ENCODE measurements around the gene AMOT.

AMOT gene

GRCh38 chrX:112800971-112801775 is 39.5 kb downstream of the AMOT start:
- DNase-seq, result no peak

GRCh38 chrX:112799425-112799824 is 41.2 kb downstream of the AMOT start:
- DNase-seq, result no peak

GRCh38 chrX:112798736-112799135 is 41.9 kb downstream of the AMOT start:
- no peak for DNase-seq

DNA sequence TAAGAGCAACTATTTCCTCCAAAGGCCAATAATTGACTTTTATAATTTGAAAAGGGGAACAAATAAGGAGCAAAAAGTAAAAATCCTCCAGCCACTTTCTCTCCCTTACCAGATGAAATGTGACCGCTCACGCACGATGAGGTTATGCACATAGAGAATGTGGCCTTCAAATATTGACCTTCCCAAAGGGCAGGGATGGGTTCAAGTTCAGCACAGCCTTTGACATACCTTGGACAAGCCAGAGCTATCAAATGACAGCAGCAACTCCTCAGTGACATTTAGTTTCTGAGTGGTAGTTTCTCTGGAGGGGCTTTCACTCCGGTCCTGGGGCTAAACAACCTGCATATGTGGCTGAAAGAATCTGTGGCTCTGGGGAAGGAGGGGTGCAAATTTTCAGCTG is 50.7 kb downstream of the AMOT start:
- no peak for DNase-seq

GRCh38 chrX:112786076-112786475 is 54.6 kb downstream of the AMOT start:
- DNase-seq, result no peak

GRCh38 chrX:112785344-112785743 is 55.3 kb downstream of the AMOT start:
- DNase-seq, result no peak

DNA sequence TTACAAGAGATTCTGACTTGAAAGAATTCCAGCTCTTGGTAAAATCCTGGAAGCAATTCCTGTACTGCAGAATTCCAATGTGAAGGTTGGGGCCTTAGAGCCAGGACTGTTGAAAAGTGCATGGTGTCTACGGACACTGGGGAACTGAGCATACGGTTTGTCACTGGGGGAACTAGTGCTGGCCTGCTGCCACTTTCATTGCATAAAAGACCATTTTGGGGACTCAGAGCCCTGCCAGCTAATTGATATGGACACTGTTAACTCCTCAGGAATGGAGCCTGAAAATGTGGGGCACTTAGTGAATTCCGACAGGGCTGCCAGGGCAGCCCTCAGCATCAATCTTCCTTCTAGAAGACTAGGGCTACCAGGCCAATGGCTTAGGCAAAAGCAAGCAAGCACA is 55.9 kb downstream of the AMOT start:
- no peak for DNase-seq

GRCh38 chrX:112779139-112779538 is 61.5 kb downstream of the AMOT start:
- DNase-seq, result no peak

DNA sequence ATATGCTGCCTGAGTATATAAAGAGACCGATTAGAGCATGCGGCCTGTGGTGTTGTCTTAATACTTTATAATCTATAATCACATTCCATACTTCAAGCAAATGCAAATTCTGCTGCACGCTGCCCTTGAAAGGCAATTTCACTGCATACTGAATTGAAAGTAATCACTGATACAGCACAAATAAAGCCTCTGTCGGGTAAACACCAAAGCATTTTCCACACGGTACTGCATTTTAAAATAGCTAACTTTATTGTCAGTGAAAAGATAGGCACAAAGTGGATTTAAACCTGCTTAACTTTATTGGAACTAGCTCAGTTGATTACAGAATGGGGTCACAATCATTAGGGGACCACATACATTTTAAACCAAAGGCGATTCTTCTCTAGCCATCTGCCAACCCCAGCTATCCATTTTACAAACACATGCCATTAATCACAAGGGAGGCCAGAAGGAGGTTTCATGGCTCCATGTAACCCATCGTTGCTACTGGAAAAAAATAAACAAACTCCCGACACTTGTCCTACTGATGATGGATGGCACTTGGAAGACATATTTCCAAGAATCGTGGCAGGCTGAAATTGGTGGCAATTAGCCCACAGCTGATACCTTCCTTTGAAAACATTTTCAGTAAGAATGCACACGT is 65.9 kb downstream of the AMOT start:
- no peak for DNase-seq

DNA sequence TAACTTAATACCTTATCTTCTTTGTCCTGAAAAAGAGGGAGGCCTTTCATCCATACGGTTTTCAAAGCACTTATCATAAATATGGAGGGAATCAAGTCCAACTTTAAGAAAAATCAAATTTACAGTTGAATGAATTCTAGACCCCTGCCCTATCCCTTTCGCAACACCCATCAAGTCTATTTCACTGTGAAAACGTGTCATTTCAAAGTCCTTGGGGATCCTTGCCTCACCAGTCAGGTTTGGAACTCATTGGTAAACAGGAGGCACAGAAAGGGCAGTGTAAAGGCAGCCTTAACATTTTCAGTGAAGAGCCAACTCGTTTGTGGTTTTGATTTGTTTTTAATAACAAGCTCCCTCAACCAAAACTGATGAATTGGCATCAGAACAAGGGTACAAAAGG is 66.5 kb downstream of the AMOT start:
- no peak for DNase-seq

- no peak for DNase-seq
Observed at GRCh38 chrX:112769034-112769433, 71.6 kb downstream of the AMOT start.

DNA sequence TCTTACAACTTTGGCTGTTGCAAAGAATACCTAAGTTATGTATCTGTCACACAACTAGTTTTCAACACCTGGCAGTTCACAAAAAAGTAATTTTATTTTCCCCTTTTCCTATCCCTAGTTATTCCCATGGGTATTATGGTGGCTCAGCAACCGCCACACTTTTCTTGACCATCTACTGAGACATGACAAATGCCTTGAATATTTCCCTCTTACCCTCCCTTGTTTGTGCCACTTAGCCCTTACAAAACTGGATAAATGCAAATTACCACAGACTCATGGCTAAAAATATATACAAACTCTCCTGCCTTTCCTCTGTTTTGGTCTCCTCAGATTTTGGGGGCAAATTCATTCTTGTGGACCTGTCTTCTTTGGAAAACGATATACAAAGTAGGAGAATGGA is 72.1 kb downstream of the AMOT start:
- DNase-seq, result no peak

DNA sequence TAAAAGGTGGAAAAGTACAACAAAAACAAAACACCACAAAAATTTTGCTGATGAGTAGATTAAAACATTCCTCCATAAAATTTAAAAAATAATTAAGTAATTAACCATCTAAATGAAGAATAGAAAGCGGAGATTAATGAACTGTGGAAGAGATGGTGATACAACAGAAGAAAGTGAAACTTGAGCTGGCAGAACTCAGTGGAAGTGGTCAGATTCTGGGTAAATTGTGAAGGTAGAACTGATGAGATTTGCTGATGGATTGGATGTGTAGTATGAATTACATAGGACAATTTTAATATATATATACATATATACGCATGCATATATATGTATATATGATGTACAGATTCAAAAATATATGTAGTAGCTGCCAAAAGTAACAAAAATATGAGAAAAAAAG is 73.9 kb downstream of the AMOT start:
- DNase-seq, result no peak

DNA sequence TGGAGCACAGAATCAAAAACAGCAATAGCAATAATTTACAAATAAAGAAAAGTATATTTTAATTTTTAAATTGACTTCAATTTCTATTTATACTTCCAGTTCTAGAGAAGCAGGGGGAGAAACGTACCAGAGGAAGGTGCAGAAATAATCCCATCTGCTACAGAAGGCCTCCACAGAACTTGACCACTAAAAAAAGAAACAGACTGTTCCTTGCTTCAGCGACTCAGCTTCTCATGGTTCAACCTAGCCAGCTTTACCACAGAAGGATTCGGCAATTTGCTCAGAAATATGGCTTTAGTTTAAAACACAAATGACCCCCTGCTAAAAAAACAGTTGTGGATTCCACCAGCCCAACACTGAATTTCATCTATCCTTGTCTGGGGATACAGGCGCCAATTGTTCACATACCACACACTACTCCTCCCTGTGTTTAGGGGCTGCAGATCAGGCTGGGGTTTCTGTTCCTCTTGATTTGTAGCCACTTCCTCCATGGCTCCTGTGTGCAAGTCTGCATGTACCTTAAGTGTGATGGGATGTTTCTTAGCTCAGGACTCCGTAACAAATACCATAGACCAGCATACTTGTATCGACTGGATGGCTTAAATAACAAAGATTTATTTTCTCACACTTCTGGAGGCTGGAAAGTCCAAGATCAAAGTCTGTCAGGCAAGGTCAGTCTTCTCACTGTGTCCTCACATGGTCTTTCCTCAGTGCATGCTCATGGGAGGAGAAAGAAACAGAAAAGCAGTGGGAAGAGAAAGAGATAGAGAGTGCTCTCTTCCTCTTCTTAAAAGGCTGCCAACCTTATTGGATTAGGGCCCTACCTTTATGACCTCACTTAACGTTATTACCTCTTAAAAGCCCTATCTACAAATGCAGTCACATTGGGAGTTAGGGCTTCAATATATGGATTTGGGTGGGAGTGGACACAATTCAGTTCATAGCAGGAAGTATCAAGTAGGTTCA is 79.1 kb downstream of the AMOT start:
- no peak for DNase-seq

GRCh38 chrX:112760697-112761096 is 79.9 kb downstream of the AMOT start:
- DNase-seq, result no peak

DNA sequence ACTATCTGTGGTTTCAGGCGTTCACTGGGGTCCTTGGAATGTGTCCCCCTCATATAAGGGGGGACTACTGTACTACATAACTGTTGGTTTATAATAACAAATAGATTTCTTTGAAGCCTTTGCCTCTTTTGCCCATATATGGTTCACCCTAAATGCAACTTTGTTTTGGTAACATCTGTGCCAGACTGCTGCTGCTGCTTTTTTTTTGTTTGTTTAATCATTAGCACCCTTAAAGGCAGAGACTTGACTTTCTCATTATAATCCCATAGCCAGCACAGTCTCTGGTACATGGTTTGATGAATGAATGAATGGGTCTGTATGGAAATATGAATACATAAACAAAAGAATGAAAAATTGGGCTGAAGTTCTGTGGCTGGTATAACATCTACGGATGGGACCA is 80.7 kb downstream of the AMOT start:
- no peak for DNase-seq

DNA sequence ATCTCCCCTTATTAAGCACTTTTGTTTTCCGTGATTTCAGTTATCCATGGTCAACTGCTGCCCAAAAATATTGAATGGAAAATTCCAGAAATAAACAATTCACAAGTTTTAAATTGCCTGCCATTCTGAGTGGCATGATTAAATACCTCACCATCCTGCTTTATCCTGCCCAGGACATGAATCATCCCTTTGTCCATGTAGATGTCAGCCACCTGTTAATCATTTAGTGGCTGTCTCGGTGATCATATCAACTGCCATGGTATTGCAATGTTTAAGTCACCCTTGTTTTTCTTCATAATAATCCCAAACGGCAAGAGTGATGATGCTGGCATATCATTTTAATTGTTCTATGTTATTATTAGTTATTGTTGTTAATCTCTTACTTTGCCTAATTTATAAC is 81.1 kb downstream of the AMOT start:
- no peak for DNase-seq

GRCh38 chrX:112757946-112758345 is 82.7 kb downstream of the AMOT start:
- DNase-seq, result no peak

DNA sequence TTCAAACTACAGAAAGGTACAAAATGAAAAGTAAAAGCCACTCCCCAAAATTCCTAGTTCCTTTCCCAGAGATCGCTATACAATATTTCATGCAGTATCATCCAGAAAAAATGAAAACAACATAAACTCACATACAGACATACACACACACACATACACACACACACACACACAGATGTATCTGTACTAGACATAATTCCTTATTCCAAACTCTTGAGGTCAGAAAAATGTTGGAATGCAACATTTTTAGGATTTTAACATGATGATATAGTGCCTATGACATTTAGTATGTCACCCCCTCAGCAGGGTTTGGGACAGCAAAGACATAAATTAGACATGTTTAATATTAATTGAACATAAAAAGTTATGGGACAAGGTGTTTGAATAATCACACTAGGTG is 87.5 kb downstream of the AMOT start:
- DNase-seq, result no peak

- DNase-seq, result no peak
Observed at GRCh38 chrX:112751076-112751475, 89.6 kb downstream of the AMOT start.

DNA sequence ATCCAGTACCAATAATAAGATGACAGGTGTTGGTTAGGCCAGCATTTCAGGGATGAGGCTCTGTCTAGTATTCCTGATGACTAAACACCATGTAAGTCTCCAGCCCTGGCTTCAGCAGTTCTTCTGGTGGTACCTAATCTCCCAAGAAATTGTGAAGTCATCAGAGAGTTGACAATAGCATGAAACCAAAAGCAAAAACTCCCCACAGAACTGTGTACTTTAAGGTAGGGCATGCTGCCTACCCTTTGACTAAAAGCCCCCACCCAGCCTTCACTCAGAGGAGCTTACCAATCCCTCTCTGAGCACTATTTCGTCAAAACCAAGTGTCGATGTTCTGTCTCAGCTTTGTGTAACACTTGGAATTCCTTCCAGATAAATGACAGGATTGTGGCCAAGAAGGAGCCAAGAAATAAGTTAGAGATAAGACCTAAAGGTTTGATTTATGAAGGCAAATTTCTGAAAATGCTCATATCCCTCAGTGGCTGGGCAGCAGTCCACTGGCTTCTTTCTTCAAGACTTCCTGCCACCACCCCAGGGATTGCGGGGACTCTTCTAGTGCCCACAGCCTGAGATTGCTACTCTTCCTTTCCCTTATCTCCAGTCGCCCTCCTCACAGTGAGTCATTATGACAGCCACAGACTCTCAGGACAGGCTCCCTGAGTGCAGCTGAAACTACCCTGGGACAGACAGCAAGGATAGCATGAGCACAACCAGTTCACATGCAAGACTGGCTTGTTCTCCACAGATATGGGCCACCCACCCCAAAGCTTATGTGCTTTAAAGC is 93.6 kb downstream of the AMOT start:
- DNase-seq, result no peak

GRCh38 chrX:112738347-112739033 is 102.1 kb downstream of the AMOT start:
- no peak for DNase-seq
